Right ventricle myocardium superior (tissue), 1 donor: ENCODE results near the gene TMEM163. TPM values are rescaled to one million over a fixed set of nuclear protein-coding genes. Genes with fewer than 3 reads are reported as not detected.
"Not testable (repeated sequence)": the region's sequence is repeated elsewhere in the genome, so short reads cannot be mapped to it uniquely, and the experiment has no call there.

Experiments used
- ATAC-seq: fragments of 200-7000 bp; cut with Tn5 transposase; one replicate; pipeline ENCODE4 v1.9.1; 2020; ENCODE audit warnings: mild to moderate bottlenecking; ENCODE audit not compliant: poor library complexity
- DNase-seq: peaks from one replicate; pipeline ENCODE4 v3.0.0-alpha.2; 2020
- intact Hi-C: fragments of 100-400 bp; cut with DNase I; formaldehyde crosslinking; loops from one replicate; pipeline ENCODE4 v1.11.2; 2022
- total RNA-seq: library from RNA; stranded (reverse); fragmentation: NEBNext Ultra II Directional; extraction: Animal tissue kit (Norgen Biotek cat#: 25700); gene quantifications from one replicate; pipeline ENCODE4 v1.2.1, GENCODE V29; 2021
- donor health status: DM: no; HTN: yes; CAD: no; lungs with severe emphysema.

The TMEM163 gene
- total RNA-seq, 1 donor from 2014 or later: 0.38 TPM

DNA sequence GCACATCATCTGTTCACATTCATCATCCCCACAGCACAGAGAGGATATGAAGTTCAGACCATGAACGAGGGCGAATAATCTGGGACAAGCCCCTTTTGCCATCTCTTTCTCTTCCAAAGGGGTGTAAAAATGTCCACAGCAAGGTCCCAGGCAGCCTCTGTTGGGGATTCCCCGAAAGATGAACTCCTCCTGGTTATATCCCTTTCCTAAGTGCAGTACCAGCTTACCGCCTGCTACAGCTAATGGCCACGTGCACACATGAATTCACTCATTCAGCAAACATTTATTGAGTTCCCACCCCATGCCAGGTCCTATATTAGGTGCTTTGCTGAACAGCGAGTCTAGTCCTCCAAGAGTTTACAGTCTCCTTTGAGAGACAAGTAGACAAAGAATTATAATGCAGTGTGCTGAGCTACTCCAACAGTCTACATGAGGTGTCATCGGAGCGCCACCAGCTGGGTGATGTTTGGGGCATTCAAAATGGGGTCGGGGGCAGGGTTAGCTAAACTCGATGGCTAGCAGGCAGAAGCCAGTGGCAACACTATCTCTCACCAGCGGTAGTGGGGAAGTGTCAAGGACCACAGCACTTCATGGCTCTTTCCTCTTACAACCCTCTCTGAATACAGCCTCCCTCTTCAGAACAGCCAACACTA, 228.9 kb downstream of the TMEM163 start:
- intact Hi-C loops: no loop called here
- ATAC-seq: no peak
- DNase-seq: no peak

DNA sequence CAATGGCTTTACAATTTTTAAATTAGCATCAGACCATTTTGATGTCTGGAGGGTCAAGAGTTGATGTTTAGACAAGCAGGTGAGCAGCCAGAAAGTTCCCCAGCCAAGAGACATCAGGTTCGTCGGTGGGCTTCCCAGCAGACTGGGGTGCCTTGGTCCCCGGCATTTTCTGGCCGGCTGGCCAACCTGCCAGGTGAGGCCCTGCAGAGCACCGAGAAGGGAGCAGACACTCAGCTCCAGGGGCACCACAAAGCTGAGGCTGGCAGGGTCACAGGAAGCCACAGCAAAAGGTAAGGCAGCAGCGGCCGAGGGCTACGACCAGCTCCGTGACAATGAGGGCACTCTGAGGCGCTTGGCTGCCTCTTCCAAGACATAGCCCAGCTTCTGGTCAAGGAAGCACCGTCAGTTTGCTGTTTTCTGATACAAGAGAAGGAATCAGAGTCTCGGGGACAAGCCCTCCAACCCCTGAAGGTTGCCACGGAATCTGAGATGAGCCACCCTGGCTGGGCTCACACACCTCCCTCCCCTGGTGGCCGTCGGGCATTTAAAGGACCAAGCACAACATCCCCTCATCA, 235.9 kb downstream of the TMEM163 start:
- DNase-seq: no peak
- no peak for ATAC-seq
- intact Hi-C loops: no loop called here

DNA sequence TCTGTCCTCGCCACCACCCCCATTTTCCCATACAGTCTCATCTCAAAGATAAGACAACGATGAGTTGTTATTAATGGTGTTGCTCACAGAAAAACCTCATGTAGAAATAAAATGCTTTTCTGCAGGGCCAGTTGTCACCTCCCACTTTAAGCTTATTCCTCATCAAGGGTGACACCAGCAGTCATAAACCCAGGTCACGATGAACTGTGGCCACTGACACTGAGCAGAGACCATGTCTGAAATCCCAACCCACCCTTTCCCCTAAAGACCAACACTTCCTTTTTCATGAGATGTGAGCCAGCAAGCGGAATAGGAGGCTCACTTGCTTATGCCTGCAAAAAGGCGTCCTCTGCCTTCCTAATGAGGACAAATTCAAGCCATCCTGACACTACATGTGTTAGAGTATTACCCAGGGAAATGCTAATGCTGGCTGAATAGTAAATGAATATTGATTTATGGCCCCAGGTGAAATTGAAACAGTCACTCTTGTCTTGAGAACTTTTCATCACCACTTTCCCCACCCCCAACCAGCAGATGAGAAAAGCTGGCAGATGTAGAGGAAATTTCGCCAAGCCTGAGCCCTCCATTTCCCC, 236.6 kb downstream of the TMEM163 start:
- ATAC-seq: no peak
- intact Hi-C loops: no loop called here
- no peak for DNase-seq

DNA sequence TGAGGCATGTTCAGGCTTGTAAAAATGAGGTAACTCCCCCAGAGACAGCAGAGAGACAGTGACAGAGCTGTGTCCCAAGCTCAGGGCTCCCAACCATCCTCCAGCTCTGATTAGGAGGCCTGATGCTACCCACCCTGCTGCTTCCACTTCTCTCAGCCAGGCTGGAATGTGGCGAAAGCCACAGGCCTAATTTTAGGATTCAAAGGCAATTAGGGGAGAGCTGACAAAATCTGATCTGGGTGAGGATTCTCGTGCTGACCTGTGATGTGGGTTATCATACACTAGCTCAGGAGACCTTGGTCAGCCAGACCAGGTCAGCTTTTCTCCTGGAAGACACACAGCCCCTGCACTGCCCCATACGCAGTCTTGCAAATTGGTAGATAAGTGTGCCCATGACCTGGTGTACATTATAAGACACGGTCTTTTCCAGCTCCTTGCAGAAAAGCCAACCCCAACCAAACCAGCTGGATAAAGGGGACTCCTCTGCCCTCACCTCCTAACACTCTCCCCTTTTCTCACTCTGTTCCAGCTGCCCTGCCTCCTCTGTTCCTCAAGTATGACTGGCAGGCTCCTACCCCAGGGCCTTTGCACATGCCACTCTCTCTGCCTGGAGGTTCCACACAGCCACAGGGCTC, 239.0 kb downstream of the TMEM163 start:
- ATAC-seq: no peak
- intact Hi-C loops: no loop called here
- no peak for DNase-seq

DNA sequence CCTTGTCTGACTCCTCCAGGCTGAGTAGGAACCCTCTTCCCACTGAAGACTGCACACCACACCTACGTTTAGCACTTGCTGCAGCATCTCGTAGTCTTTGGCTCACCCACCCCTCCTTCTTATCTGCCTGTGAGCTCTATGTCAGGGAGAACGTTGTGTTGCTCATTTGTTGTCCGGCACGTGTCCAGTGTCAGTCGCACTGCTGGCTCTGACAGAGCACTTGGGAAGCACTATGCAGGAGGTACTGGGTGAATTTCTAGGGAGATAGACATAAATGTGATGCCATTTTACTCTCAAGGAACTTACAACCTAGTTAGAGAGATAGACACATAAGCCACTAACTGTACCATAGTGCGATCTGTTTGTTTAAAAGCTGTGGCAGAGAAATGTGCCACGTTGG, 241.8 kb downstream of the TMEM163 start:
- ATAC-seq, intact Hi-C loops, DNase-seq: not testable (repeated sequence)

DNA sequence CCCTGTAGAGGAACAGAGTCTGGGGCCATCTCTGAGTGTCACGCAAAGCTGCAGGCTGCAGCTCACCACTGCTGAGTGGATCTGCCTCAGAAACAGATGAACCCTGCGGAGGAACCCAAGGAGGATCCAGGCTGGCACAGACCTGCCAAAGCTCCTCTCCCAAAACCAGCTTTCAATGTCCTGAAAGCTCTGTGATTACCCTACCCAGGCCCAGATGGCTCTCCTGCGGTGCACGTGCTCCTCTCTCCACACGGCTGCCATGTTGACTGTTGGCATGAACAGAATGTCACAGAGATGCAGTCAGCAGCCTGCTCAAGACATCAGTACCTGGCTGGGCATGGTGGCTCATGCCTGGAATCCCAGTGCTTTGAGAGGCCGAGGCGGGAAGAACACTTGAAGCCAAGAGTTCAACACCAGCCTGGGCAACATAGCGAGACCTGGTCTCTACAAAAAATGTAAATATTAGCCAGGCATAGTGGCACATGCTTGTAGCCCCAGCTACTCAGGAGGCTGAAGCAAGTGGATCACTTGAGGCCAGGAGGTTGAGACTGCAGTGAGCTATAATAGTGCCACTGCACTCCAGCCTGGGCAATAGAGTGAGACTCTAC, 248.1 kb downstream of the TMEM163 start:
- DNase-seq (no peak), ATAC-seq (no peak)
- intact Hi-C loops: no loop called here

DNA sequence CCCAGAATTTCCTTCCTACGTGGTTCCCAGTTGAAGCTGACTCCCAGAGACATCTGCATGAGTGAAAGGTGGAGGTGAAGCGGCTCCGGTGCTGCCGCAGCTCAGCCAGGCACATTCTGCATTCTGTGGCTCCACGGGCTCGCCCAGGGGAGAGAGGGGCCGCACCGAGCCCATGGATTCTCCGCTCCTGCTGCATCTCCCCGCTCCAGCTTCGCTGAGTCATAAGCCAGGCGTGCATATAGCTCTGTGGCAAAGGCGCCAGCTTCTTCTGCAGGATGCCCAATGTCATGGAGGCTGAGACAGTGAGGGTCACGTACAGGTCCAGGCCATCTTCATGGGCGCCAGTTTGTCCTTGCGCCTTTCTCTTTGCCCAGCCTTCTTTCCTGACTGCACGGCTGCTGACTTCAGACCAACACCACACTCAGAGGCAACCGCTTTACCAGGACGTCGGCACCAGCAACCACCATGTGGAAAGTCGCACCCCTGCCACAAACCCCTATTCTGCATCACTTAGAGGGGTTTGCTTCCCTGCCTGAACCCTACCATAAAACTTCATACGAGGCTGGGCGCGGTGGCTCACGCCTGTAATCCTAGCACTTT, 249.2 kb downstream of the TMEM163 start:
- no peak for ATAC-seq
- DNase-seq: no peak
- intact Hi-C loops: loop anchor here (10.0 kb wide), 1 partner anchor 295 kb away; no protein-coding TSS in a partner anchor

DNA sequence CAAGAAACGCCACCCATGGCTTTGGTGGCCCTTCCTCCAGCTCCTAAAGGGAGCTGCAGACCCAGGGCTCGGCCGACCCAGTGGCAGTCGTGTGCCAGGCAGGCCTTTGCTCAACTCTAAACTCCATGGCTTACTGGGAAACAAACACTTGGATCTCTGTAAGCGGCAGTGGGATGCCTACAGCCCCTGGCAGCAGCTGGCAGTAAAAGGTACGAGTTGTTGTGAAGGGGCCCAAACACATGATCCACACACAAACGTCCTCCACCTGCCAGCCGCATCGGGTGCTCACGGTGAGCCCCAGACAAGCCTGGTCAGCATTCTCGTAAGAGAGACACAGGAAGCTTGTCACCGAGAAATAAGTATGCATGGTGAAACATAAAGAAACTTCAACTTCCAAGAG, 250.0 kb downstream of the TMEM163 start:
- no peak for DNase-seq
- intact Hi-C loops: loop anchor here (10.0 kb wide), 1 partner anchor 296 kb away; no protein-coding TSS in a partner anchor
- no peak for ATAC-seq

DNA sequence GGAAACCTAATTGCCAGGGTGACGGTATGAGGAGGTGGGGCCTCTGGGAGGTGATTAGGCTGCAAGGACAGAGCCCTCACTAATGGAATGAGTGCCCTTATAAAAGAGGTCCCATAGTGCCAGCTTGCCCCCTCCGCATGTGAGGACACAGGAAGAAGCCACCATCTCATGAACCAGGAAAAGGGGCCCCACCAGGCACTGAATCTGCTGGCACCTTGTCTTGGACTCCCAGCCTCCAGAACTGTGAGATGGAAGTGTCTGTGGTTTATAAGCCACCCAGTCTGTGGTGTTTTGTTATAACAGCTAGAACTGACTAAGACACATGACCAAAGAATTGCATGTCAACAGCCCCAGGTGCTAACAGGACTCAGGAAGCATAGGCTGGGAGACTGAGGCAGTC, 250.6 kb downstream of the TMEM163 start:
- intact Hi-C loops: loop anchor here (10.0 kb wide), 1 partner anchor 297 kb away; no protein-coding TSS in a partner anchor
- DNase-seq (no peak), ATAC-seq (no peak)

DNA sequence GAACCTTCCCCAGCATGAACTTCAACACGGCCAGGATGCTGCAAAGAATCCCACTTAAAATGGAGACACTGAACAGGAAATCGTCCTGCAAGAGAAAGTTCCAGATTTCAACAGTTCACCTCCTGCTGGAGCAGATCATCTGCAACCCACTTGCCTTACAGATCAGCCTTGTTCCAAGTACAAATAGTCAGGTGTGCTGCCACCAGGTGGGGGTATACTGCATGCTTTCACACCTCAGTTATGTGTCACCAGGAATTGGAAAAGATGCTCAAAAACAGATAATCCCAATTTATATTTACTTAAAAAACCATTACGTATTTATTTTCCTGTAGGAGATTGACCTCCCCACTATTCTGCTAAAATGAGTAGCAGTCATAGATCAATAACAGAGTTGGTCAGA, 252.7 kb downstream of the TMEM163 start:
- ATAC-seq (no peak), DNase-seq (no peak)
- intact Hi-C loops: loop anchor here (10.0 kb wide), 1 partner anchor 299 kb away; no protein-coding TSS in a partner anchor

DNA sequence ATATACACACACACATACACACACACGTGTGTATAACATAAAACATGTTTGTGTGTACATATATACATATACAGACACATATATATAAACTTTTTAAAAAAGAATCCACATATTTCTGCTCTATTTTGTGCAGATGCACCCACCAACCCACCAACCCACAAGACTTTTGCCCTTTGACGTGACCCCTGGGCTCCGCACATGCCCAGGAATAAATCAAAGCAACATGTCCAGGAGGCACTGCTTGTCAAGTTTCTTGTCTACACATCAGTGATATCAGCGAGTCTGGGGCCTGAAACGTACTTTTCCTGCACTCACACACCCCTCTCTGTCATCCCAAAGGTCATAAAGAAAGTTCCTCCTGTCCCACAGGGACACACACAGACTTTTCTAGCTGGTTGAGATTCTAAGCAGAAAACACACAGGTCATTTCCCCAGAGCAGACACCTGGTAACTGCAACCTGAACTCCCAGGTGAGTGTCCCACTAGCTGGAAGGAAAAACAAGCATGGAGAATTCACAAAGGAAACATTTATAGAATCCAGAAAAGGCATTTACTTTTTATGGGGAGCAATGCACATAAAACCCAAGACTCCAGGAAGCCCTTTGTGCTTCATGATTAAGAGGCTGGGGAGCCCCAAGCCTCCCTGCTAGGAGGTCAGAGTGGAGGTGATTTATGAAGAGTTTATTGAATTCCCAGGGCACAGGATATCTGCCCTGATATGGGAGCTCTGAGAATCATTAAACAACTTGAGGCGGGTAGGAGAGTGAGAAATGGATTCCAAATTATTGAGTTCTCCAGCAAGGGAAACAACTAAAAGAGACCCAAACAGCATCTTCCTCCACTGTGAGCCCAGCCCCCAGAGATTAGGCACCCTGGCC, 253.3 kb downstream of the TMEM163 start:
- intact Hi-C loops: loop anchor here (10.0 kb wide), 1 partner anchor 299 kb away; no protein-coding TSS in a partner anchor
- no peak for DNase-seq
- no peak for ATAC-seq

DNA sequence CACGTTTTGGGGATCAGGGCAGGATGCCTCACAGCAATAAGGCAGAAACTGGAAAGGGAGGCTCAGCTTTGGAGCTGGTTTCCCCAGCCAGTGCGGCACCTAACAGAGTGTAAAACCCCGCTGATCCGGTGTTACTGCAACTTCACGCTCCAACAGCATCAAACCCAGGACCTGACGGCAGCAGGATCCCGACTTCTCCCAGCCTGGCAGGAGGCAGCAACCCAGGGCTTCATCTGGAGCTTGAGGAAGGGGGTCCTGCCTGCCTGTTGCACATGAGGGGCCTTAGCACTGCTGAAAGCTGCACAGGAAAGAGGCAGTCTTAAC, 255.1 kb downstream of the TMEM163 start:
- no peak for DNase-seq
- no peak for ATAC-seq
- intact Hi-C loops: loop anchor here (5.0 to 10.0 kb wide), 2 partner anchors 301 to 434 kb away; no protein-coding TSS in a partner anchor

DNA sequence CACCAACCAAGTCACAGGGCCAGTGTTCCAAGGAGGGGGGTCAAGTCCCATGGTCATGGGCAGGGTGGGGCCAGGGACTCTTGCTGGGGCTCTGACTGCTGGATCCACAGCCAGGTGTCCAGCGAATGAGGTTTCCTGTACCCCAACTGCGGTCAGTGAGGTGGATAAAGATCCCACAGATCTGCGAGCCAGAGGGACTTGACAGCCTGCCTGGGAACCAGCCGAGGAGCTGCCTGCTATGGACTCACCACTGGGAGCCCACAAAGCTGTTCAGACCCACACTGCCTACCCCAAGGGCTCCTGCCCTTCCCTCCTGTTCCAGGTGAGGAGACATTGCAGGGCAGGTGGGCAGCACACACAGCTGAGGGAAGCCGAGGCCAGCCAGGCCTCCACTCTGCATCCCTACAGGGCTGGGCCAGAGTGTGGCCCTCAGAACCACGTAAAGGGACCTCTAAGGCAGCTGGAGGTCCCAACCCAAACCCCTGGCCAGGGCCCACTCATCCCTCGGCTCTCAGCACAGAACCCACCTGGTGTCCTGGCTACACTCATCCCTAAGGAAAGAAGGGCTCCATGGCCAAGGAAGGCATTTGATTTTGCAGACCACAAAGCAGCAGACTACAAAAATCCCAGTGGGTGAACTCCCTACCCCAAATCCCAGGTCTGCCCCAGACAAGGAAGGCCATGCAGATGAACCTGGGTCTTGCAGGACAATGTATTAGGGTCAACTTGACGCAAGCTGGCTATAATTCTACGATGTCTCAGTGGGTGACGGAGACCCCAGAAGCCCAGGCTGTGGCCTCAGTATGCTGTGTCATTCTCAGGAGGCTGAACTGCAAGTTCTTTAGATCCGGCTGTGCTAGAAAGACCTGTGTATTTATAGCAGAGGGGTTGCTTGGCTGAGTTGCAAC, 255.8 kb downstream of the TMEM163 start:
- intact Hi-C loops: loop anchor here (5.0 to 10.0 kb wide), 2 partner anchors 302 to 434 kb away; no protein-coding TSS in a partner anchor
- ATAC-seq: no peak
- no peak for DNase-seq

DNA sequence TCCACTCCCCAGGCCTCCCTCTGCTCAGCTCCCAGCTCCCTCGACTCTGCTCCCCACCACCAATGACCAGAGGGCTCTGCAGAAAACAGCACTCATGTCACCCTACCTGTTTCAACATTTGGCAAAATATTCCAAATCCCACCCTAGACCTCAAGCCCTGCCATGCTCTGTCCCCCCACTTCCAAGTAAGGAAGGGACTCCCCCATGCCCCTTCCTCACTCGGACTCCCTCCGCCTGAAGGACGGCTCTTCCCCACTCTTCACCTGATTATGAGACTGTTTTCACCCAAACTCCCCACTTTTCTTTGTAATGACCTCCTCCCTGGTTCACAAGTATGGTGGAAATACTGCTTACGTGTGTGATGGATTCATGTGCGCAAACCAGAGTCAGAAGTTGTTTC, 256.5 kb downstream of the TMEM163 start:
- ATAC-seq: no peak
- DNase-seq: no peak
- intact Hi-C loops: loop anchor here (5.0 to 10.0 kb wide), 2 partner anchors 303 to 435 kb away; no protein-coding TSS in a partner anchor

DNA sequence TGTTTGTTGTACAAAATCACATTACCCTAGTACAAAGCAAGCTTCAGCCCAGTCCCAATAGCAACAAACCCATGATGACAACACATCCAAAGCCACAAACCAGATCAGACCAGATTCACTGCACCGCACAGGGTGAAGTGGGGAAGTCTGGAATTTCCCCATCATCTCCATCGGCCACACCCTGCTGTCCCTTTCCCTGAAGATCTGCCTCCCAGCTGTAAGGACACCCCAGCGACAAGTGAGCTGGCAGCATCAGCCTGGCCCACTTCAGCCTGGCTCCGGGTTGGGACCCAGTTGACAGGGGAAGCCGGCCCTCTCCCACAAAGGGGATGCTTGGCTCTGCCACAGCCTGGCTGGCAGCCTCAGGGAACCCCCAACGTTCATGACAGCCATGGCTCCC, 257.3 kb downstream of the TMEM163 start:
- no peak for DNase-seq
- ATAC-seq: no peak
- intact Hi-C loops: loop anchor here (5.0 to 10.0 kb wide), 2 partner anchors 303 to 436 kb away; no protein-coding TSS in a partner anchor

DNA sequence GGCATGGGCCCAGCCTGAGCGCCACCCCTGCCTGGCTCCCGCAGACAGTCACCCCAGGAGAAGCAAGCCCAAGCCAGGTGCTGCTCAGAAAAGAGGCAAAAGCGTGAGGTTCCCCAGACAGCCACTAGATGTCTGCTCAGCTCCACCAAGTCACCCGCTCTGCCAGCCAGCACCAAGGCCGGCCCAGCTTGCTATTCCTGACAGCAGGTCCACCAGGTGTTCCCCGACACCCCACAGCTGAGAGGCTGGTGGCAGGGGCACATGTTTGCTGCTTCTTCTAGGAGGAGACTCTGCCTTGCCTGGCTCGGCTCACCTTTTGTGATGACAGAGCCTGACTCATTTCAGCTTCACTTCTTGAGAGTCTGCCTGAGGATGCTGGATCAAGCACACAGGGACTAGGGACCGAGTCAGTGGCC, 258.2 kb downstream of the TMEM163 start:
- peak; percentile 66 for DNase-seq
- peak; percentile 92 for ATAC-seq
- intact Hi-C loops: loop anchor here (5.0 to 10.0 kb wide), 2 partner anchors 304 to 437 kb away; no protein-coding TSS in a partner anchor
